GM04503 (cell line): ENCODE data around the gene ACTN3.
"Not testable (repeated sequence)": the region's sequence is repeated elsewhere in the genome, so short reads cannot be mapped to it uniquely, and the experiment has no call there.

Experiments used
- DNase-seq: peaks from one replicate; pipeline ENCODE4 v3.0.0-alpha.2; 2012; ENCODE audit warnings: low read depth

The ACTN3 gene

DNA sequence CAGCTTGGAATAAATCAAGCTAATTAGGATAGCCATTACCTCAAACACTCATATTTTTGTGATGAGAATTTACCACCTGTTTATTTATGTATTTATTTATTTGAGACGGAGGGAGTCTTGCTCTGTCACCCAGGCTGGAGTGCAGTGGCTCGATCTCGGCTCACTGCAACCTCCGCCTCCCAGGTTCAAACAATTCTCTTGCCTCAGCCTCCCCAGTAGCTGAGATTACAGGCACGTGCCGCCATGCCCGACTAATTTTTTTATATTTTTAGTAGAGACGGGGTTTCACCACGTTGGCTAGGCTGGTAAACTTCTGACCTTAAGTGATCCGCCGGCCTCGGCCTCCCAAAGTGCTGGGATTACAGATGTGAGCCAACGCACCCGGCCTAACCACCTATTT is 1.8 kb upstream of the ACTN3 start:
- DNase-seq, result not testable (repeated sequence)

DNA sequence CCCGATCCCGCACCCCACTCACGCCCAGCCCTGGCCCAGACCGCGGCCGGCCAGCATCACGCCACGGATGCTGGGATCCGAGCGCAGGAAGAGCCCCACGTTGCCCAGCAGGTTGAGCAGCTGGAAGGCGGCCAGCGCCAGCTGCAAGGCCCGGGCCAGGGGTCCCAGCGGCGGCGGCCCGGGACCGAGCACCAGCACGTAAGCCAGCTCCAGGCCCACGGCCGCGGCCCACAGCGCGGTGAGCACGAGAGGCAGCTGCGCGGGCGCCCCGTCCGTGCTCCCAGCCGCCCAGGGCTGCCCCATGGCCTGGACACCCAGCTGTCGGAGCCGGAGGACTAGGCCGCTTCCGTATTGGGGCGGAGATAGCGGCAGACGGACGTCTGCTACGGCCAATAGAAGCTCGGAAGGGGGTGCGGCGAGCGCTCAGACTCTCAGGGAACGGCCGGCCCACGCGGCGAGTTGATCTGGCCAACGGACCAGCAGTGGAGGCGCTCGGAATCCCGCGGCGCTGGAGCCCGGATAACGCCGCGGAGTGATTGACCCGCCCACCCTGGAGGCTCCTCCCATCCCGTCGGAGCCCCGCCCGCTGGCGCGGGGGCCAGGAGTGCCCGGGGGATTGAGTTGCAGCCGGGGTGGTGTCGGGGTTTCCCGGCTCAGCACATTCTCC is 869 bp upstream of the ACTN3 start, which contains the start of gene ZDHHC24:
Gene ZDHHC24 (minus strand): TSS at position 348 of the 667 bp plus-strand sequence. CDS start 45 bp downstream, at position 303.
- DNase-seq, result peak; percentile 87

DNA sequence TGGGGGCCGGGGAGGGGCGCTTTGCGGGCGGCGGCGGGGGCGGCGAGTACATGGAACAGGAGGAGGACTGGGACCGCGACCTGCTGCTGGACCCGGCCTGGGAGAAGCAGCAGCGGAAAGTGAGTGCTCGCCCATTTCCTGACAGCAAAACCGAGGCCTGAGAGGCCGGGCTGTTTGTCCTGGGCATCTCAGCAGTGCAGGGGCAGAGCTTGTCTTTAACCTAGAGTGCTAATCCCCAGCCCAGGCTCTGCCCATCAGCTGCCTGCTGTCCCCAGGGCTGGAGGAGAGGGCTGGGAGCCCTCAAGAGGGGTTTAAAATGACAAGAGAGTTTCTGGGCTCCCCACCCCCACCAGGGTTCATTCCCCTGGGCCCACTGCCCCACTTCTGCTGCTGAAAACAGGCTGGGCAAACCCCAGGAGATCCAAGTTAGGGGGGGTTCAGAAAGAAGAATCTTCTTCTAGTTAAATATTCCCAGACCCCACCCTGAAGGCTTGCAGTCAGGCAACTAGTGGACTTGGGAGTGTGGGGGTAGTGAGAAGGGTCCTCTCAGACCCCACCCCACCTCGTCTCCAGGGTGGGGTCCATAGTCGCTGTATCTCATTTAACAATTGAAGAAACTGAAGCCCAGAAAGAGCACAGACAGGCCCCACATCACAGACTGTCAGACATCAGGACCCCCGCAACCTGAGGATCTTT is 411 bp downstream of the ACTN3 start:
- DNase-seq, result no peak

DNA sequence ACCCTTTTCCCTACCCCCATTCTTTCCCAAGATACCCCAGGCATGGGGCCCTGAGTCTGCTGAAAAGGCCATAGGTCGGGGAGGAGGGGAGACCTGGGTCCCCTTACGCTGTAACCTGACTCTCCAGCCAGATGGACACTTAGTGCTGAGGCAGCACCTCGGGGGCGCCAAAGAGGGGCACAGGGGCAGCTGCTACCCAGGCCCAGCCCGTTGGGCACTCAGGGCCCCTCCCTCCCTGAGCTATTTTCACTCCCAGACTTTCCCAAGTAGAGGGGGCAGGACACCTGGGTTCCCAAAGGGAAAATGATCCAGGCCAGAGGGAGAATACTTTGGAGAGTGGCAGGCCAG is 933 bp downstream of the ACTN3 start:
- no peak for DNase-seq

DNA sequence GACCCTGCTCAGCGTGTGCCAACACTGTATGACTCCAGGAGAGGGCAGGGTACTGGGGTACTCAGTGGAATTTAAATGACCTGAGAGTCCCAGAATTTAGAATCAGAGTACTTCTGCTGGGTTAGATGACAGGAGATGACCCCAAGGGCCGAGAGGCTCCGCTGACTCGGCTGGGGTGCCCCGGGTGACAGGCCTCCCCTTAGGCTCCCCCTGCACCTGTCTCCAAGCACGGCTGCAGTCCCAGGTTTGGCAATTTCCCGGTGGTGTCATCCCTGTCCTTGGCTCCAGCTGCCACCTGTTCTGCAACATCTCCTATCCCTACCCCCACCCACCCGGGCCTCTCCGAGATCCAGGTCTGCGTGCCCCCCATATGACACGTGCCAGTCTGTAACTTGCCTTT is 1.3 kb downstream of the ACTN3 start:
- DNase-seq, result no peak

DNA sequence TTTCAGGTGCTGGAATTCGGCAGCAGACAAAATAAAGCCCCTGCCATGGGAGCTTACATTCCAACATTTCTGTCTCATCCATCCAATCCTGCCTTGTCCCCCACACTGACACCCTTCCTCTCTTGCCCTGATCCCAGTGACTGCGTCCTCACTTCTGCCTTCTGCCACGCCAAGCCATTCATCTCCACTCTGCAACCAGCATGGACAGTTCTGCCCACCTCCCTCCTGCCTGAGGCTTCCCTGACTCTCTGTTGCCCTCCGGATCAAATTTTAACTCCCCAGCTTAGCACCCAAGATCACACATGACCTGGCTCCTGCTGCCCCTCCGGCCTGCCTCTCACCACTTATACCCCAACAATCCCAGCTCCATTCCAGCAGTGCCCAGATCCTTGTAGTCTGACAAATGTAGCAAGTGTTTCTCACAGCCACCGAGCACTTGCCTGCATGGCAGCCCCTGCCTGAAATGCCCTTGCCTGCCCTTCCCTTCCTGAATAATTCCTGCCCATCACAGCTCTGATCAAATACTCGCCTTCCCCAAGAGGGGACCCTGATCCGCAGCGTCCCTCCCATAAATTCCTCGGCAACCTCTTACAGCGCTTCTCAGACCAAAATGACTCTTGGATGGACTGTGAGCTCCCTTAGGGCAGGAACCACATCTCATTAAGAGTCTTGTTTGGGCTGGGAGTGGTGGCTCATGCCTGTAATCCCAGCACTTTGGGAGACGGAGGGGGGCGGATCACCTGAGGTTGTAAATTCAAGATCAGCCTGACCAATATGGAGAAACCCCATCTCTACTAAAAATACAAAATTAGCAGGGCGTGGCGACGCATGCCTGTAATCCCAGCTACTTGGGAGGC is 2.3 kb downstream of the ACTN3 start:
- no peak for DNase-seq

DNA sequence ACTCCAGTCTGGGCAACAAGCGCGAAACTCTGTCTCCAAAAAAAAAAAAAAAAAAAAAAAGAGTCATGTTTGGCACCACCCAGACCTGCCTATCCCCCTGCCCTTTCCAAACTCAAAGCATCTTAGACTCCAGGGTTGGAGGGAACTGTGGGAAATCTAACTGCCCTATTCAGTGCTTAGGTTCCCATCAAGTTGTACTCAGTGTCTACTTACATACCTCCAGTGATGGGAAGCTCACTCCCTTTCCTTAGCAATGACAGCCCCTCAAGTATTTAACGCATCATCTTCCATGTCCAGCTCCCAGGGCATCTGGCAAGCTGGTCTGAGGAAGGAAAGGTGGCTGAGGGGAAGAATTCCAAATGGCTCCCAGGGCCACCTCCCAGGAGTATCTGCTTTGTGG is 3.0 kb downstream of the ACTN3 start:
- no peak for DNase-seq

DNA sequence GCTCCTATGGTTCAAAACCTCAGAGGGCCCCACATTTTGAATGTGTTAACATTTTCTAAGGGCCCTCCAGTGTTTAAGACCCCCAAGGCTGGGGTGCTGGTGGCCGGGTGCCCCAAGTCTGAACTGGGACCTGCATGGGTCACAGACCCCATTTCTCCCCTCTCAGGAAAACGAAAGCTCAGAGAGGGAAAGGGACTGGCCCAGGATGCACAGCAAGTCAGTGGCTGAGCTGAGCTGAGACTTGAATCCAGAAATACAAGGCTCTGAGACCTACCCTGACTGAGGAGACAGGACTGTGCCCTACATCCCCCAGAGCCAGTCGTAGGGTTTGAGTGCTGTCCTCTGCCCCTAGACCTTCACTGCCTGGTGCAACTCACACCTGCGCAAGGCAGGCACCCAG is 4.2 kb downstream of the ACTN3 start:
- no peak for DNase-seq

DNA sequence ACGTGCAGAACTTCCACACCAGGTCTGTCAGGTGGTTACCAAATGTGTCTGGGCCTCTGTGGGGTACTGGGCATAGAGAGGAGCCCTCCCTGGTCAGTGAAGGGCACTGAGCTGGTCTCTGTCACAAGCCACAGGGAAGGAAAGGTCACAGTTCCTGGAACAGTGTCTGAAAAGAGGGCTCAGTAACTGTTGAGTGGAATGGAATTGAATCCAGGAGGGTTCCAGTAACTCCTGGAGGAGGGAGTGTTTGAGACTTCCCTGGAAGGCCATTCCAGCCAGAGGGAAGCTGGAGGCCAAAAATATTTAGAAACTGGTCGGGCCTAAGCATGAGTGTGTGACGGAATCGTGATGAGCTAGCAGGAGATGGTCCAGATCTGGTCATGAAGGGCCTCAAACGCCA is 7.9 kb downstream of the ACTN3 start:
- DNase-seq, result no peak

DNA sequence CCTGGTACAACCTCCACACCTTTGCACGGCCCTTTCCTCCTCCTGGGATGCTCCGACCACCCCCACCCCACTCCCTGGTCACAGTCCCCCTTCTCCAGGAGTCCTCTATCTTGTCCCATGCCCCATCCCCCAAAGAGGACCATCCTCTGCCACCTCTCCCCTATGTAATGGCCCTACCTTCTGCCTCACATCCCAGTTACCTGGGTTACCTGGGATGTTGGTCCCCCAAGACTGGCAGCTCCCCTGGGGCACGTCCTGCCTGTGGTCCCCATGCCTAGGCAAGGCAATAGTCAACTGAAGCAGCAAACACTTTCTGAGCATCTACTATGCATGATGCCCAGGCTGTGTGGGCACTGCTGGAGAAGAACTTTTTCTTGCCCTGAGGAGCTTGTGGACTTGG is 8.7 kb downstream of the ACTN3 start:
- no peak for DNase-seq

DNA sequence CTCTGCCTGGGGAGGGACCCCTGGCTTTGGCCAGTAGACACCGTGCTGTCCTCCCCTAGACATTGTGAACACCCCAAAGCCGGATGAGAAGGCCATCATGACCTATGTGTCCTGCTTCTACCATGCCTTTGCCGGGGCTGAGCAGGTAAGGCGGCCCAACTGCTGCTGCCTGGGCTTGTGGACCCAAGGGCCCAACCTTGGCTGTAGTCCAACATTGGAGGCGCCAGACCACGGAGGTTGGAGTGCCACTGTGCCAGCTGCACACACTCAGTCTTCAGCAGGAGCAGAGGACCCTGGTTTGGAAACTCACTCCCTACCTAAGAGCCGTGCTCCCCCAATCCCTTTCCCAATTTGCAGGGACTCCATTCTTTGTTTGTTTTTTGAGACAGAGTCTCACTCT is 9.4 kb downstream of the ACTN3 start:
- no peak for DNase-seq

DNA sequence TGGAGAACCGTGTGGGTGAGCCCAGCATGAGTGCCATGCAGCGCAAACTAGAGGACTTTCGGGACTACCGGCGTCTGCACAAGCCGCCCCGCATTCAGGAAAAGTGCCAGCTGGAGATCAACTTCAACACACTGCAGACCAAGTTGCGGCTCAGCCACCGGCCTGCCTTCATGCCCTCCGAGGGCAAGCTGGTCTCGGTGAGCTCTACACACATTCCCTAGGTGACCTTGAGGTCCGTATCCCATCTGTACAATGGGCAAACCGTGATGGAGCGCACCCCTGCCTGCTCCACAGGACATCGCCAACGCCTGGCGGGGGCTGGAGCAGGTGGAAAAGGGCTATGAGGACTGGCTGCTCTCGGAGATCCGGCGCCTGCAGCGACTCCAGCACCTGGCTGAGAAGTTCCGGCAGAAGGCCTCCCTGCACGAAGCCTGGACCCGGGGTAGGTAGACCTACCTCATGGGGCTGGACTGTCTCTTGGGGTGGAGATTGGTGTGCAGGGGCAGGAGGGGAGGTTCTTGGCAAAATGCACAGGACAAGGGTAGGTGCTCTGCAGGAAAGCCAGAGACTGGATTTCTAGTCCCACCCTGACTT is 11.1 kb downstream of the ACTN3 start:
- DNase-seq, result no peak

DNA sequence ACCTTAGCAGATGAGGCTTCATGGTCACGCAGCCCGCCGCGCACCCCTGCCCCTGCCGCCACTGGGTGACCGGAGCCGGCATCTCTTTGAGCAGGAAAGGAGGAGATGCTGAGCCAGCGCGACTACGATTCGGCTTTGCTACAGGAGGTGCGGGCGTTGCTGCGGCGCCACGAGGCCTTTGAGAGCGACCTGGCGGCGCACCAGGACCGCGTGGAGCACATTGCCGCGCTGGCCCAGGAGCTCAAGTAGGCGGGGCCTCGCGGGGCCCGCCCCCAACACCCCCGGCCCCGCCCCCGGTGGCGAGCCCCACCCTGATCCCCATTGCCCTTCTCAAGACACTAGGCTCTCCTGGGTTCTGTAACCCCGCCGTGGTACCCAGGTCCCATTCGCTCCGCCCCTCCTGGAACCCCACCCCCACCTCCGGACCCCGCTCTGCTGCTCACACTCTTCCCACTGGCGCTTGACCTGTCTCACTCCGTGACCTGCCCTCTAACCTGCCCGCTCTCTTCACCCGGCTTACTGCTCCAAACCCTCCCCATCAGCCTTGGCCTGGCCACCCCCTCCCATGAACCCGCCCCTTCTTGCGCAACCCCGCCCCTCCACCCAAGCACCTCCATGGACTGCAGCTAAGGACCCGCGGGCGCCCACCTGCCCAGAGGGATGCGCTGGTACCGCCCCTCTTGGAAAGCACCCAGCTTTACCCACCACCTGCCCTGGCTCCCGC is 12.6 kb downstream of the ACTN3 start:
- DNase-seq, result no peak

DNA sequence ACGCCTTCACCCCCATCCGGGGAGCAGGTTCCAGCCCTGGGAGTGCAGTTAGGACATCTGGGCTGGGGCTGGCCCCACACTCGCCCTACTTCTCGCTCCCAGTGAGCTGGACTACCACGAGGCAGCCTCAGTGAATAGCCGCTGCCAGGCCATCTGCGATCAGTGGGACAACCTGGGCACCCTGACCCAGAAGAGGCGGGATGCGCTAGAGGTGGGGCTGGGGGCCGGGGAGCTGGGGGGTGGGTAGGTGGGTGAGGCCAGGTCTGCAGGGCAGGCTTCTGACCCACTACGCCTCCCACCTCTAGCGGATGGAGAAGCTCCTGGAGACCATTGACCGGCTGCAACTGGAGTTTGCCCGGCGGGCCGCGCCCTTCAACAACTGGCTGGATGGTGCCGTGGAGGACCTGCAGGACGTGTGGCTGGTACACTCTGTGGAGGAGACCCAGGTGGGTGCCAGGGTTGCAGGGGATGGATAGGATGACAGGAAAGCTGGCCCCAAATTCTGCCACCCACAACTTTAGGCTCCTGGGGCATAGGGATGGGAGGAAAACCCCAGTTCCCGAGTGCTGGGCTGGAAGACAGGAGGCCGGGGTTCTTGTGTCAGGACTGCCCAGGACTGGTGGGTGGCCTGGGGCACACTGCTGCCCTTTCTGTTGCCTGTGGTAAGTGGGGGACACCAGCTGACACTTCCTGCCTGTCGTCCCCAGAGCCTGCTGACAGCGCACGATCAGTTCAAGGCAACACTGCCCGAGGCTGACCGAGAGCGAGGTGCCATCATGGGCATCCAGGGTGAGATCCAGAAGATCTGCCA is 13.4 kb downstream of the ACTN3 start:
- DNase-seq, result no peak

DNA sequence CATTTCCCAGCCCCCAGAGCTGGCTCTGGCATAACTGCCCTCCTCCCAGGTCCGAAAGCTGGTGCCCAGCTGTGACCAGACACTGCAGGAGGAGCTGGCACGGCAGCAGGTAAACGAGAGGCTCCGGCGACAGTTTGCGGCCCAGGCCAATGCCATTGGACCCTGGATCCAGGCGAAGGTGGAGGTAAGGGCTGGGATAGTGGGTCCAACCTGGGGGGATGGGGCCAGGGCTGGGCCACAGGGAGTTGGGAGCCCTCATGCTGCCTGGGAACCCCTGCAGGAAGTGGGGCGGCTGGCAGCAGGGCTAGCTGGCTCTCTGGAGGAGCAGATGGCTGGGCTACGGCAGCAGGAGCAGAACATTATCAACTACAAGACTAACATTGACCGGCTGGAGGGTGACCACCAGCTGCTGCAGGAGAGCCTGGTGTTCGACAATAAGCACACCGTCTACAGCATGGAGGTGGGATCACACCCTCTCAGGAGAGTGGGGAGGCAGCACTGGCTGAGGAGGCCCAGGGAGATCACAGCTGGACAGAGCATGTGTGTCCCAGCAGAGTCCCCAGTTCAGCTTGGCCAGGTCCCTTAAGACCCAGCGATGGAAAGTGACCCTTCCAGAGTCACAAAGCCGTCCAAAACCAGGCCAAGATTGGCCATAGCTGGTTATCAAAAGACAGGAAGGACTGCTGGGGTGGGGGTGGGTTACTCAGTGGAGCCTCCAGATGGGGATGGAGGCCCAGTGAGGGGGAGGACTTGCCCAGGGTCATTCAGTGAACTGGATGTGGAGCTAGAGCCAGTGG is 14.7 kb downstream of the ACTN3 start:
- no peak for DNase-seq

DNA sequence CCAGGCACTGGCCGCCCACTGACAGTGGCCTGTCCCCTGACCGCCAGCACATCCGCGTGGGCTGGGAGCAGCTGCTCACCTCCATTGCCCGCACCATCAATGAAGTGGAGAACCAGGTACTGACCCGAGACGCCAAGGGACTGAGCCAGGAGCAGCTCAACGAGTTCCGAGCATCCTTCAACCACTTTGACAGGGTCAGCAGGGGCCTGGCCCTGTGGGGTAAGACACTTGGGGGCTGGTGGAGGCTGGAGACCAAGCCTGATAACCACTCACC is 15.2 kb downstream of the ACTN3 start:
- no peak for DNase-seq

DNA sequence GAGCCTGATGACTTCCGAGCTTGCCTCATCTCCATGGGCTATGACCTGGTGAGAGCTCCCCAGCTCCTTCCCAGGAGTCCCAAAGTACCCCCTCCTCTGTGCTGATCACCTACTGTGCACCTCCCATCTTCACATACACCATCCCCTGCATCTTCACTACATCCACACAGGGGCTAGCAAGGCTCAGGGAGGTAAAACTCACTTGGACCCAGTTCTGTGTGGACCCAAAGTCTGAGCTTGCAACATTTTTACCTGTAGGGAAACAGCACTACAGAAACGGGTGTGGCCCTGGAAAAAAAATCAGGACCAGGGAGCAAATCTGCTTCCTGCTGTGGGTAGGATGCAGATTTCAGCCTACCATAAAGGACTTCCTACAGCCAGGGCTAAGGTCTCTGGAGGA is 15.6 kb downstream of the ACTN3 start:
- no peak for DNase-seq

DNA sequence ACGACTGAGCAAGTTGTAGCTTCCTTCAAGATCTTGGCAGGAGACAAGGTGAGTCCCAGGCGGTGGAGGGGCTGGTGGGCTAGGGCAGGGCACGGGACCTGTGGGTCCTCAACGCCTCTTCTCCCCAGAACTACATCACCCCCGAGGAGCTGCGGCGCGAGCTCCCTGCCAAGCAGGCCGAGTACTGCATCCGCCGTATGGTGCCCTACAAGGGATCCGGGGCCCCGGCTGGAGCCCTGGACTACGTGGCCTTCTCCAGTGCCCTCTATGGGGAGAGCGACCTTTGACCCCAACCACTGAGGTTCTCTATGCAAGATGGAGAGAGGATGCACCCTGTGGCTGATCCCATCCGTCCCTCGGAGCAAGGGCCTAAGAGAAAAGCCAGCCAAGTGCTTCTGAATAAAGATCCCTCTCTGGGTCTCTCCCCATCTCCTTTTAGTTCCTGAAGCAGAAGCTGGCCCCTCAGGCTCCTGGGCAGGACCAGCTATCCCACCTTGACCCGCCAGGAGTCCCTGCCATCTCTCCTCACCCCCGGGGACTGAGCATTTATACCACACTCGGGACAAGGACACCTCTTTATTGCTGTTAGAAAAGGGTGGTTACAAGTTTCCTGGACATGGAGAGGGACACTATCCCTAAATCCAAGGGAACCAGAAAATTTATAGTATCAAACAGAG is 16.3 kb downstream of the ACTN3 start:
- no peak for DNase-seq

DNA sequence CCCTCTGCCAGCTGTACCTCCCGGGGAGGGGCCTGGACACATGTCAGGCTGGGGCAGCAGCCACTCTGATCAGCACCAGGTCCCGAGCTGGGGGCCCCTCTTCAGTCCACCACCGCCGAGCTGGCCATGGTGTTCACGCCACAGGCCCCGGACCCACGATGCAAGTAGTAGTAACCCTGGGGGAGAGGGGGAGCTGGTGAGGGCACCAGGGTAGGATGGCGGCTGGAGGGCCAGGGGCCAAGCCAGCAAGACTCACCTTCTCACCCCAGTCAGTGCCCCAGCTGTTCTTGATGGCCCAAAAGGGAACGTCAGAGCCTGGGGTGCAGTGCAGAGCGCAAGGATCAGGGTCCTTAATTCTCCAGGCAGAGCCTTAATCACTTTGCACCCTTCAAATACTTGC is 17.1 kb downstream of the ACTN3 start:
- DNase-seq, result no peak

DNA sequence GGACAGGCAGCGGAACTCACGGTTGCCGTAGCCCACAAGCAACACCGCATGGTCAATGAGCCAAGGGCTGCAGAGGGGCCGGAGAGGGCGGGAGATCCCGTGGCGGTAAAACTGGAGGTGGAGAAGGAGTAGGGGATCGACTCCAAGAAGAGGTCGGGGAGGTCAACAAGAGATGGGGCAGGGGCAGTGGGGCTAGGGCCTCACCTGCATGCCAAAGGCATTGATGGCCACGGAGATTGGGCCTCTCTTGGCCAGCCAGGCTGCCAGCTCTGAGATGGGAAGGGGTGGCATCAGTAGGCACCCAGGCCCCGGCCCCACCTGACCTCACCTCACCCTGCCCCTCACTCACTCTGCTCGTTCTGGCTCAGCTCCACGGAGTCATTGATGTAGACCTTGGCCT is 17.8 kb downstream of the ACTN3 start:
- DNase-seq, result no peak
